T1000 (cell line): ENCODE data around the gene COL4A6.

Experiments used
- DNase-seq: peaks from one replicate; lab custom pipeline; 2025; ENCODE audit warnings: mixed read lengths; lab: John Stamatoyannopoulos, UW

Gene COL4A6

DNA sequence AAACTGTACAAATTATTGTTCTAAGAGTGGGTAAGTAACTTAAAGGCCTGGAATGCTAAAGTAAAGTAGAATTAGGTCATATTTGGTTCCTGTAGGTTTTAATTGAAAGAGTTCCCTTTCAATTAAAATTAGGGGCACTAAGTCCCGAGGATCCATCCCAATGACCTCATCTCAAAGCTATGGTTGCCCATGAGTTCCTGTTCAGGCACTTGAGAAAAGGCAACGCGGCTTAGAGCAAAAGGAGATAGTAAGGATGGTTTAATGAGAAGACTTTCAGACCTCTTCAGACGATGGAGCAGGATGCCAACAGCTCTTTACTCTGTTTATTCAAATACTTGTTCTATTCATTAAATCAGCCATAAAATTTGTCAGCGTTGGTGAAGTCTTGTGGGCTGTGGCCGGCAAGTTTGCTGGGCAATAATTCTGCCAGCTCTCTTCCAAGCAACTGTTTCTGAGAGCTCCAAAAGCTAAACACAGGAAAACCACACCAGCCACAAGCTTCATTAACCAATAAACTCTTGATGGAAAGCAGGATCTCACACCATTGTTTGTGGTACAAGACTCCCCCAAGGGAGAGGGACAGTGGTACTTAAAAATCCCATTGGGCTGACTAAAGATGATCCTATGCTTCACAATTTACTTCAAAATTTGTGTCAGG, 167.4 kb downstream of the COL4A6 start:
- peak; percentile 0 for DNase-seq

DNA sequence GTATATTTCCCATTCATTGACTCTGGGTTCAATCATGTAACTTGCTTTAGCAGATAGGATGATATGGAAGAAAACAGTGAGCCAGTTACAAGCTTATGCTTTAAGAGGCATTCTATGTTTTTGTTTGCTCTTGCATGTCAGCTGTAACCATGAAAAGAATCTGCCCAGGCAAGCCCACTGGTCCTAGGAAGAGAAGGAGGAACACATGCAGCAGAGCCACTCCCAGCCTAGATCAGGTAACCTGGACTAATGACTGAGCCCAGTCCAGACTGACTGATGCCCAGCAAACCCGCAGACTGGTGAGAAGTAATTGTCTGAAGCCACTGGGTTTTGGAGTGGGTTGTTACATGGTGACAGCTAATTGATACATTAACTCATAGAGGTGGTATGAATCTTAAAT, 167.9 kb downstream of the COL4A6 start:
- no peak for DNase-seq

GRCh38 chrX:108268434-108269080, 169.7 kb downstream of the COL4A6 start:
- DNase-seq = no peak

- DNase-seq = no peak
Observed at GRCh38 chrX:108267557-108267956, 170.7 kb downstream of the COL4A6 start.

DNA sequence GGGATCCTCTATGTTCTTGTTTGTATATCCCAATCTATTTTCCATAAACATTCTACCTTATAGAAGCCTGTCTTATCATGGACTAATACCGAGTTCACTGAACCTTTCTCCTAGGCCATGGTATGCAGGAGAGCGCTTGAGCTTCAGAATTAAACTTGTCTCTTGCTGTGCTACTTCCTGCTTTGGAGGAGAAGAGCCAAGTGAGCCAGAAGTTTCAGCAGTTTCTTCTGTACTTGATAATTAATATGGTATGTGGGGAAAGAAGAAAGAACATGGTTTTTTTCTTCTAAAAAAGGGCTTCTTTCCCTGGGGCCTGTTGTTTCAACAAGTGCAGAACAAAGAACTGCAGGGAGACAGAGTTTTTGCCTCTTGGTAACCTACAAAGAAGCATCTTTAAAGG, 173.8 kb downstream of the COL4A6 start:
- DNase-seq = no peak

GRCh38 chrX:108261549-108262203, 176.5 kb downstream of the COL4A6 start:
- no peak for DNase-seq

GRCh38 chrX:108257556-108257955, 180.7 kb downstream of the COL4A6 start:
- no peak for DNase-seq

- DNase-seq = no peak
Observed at GRCh38 chrX:108254636-108255035, 183.6 kb downstream of the COL4A6 start.

DNA sequence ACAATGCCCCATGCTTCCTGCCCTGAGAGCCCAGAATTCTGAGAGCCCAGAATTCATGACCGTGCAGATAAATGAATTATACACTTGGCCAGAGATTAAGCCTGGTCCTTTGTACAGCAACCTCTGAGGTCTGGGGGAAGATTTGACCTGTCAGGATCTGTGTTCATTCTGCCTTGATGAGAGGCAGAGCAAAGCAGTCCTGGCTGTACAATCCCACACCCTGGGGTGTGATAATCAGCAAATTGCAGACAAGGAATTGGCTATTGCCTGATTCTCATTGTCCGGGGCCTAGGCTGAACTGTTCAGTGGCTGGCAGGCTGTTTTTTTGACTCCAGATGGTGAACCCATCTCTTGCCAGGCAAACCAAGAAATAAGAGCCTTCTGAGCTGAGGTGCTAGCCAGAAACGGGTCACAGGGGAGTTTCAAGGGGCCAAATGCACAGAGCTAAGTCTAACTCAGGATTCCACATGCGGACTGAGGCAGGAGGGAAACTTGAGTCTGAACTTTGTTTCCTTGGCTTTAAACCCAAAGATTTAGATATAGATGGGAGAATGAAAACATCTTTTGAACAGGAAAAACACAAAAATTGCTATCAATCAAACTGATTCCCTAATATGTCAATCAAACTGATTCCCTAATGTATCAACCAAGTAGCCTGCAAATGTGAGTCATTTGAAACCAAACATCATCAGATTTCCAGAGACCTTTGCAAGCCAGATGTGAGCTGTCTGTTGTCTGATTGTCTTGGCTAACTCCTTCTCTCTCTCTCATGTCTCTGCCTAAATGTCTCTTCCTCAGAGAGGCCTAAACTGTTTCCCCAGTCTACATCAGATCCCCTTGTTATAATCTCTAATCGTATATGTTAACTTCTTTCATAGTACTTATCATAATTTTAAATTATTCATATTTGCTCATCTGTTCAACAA, 187.3 kb downstream of the COL4A6 start:
- no peak for DNase-seq

- DNase-seq = no peak
Observed at GRCh38 chrX:108246304-108246954, 191.8 kb downstream of the COL4A6 start.

GRCh38 chrX:108245462-108245861, 192.8 kb downstream of the COL4A6 start:
- DNase-seq = no peak

DNA sequence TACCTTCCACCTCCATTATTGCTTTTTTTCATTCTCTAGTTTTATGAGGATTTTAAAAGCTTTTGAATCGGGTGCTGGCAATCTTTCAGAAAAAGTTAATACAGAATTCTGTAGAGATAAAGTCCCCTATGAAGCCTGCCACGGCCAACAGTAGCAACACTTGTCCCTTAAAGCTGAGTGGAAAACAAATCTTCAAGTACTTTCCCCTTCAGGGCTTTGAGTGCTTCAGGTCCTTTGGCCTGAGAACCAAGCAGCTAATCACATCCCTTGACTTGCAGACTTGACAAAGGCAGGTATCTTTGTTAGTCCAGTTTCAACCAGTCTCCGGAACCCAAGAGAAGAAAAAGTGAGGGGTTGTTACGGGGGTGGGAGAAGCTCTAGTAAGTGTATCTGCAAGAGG, 202.2 kb downstream of the COL4A6 start:
- no peak for DNase-seq

- DNase-seq = no peak
Observed at GRCh38 chrX:108230574-108230973, 207.6 kb downstream of the COL4A6 start.

GRCh38 chrX:108224727-108225621, 213.2 kb downstream of the COL4A6 start:
- no peak for DNase-seq

- DNase-seq = no peak
Observed at GRCh38 chrX:108224218-108224617, 214.0 kb downstream of the COL4A6 start.

DNA sequence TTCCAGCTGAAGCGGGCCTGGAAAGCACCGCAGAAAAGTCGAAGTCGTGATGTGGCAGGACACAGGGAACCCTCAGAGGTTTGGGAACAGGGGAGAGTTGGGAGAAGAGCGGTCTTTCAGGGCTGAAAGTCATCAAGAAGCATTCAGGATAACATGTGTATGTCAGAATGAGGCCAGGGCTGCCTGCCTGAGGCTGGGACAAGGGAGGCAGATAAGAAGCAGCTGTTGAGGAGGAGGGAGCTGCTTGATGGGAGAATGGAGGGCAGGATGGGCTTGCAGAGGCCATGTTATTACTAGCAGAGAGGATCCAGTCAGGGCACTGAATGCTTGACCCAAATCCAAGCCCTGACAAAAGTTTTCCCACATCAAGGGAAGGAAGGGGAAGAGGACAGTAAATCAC, 214.6 kb downstream of the COL4A6 start:
- no peak for DNase-seq

- no peak for DNase-seq
Observed at GRCh38 chrX:108221301-108221864, 216.8 kb downstream of the COL4A6 start.

DNA sequence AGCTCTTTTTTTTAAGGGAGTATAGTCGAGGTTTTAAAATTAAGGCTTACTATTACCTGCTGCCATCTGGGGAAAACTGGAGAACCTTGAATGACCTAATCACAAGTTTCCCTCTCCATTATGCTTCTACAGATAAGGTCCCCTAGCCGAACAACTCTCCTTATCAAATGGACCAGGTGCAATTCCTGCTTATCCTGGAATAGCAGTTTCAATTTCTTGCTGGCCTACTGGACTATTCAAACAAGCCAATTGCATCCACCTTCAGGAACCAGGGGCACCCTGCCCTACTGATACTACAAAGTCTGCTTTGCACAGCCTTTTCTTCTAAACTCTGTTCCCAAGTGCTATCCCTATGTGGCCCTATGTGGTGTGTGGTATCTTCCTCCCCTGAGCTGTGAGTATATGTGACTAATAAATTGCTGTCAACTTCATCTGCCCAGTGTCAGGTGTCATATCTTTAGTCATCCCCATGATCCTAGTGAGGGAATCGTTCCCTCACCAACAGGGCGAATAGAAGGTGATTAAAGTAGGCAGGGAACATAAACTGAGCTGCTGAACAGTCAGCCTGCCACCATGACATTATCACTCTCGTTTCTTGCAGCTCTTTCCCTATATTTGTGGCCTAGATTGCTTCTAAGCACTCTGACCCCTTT, 218.1 kb downstream of the COL4A6 start:
- no peak for DNase-seq

DNA sequence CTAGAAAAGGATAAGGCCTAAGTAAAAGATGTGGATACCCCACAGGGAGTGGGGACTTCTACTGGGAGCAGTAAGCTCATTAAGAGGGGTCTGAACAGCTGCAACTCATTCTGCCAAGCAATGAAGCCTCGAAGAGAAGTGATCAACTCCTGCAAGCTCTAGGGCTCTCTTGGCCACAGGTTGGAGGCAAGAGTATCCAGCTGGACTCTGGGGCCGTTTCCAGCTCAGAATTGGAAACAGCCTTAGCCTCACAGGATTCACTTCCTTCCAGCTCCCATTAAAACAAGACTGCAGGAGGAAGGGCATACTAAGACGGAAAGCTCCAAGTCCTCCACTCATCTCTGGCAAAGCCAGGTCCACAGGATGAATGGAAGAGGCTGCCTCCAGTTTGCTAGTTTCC, 220.3 kb downstream of the COL4A6 start:
- no peak for DNase-seq
